ENCODE results near the gene TIMM17B. TPM values are rescaled to one million over a fixed set of nuclear protein-coding genes. Genes with fewer than 3 reads are reported as not detected.

TIMM17B gene
- total RNA-seq, 4 donors from 2014 or later = 33.8 to 67.9 (median 54.5) TPM

DNA sequence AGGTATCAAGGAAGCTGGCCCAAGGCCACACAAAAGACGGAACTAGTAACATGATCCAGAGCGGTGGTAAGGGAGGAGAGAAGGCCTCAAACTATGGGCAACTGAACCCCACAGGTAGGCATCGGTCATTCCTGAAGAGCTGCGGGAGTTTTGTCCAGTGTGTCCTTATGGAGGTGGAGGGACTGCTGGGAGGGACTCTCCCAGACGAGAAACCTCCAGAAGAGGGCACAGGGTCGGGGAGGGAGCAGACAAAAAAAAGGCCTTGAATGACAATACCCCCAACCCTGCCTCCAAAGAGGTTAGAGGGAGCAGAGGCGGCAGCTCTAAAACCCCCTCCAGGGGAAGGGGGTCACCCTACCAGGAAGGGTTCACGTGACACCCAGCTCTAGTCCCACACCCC lies 6.6 kb upstream of the TIMM17B start:
- Histone ChIP-seq H3K4me3 (no peak overlapping the region), H3K27me3 (no peaks in the 10 kb centered on the region), H3K27ac (no peak overlapping the region), H3K4me1 (peaks cover 0 to 4% (median 0%) of the 10 kb centered on the region in 4 donors), H3K9me3 (no peaks in the 10 kb centered on the region), H3K36me3 (peaks cover 0 to 33% (median 0%) of the 10 kb centered on the region in 3 donors)
- DNase-seq = no peak
- TF ChIP-seq CTCF (IDR thresholded peaks at IDR 0.05) (no peak), POLR2A (IDR thresholded peaks at IDR 0.05) (no peak)

GRCh38 chrX:48903290-48903689 lies 5.7 kb upstream of the TIMM17B start:
- H3K27ac ChIP-seq = no peak overlapping the region
- no peak overlapping the region for H3K4me3 ChIP-seq
- no peaks in the 10 kb centered on the region for H3K9me3 ChIP-seq
- no peaks in the 10 kb centered on the region for H3K27me3 ChIP-seq
- DNase-seq = no peak
- peaks cover 0 to 8% (median 0%) of the 10 kb centered on the region in 4 donors for H3K4me1 ChIP-seq
- peaks cover 0 to 33% (median 0%) of the 10 kb centered on the region in 3 donors for H3K36me3 ChIP-seq
- no peak for TF ChIP-seq POLR2A (IDR thresholded peaks at IDR 0.05)
- no peak for TF ChIP-seq CTCF (IDR thresholded peaks at IDR 0.05)

- peaks cover 0 to 8% (median 0%) of the 10 kb centered on the region in 4 donors for H3K4me1 ChIP-seq
- H3K27me3 ChIP-seq = no peaks in the 10 kb centered on the region
- TF ChIP-seq POLR2A (IDR thresholded peaks at IDR 0.05) = no peak
- TF ChIP-seq CTCF (IDR thresholded peaks at IDR 0.05) = no peak
- DNase-seq = no peak
- no peaks in the 10 kb centered on the region for H3K9me3 ChIP-seq
- no peak overlapping the region for H3K27ac ChIP-seq
- peaks cover 0 to 33% (median 0%) of the 10 kb centered on the region in 3 donors for H3K36me3 ChIP-seq
- no peak overlapping the region for H3K4me3 ChIP-seq
Observed at GRCh38 chrX:48902776-48903175, 5.2 kb upstream of the TIMM17B start.

GRCh38 chrX:48902135-48902534 lies 4.6 kb upstream of the TIMM17B start:
- Histone ChIP-seq H3K27ac (no peak overlapping the region), H3K27me3 (no peaks in the 10 kb centered on the region), H3K4me3 (no peak overlapping the region), H3K4me1 (peaks cover 0 to 8% (median 0%) of the 10 kb centered on the region in 4 donors), H3K36me3 (peaks cover 0 to 33% (median 0%) of the 10 kb centered on the region in 3 donors), H3K9me3 (no peaks in the 10 kb centered on the region)
- TF ChIP-seq POLR2A (IDR thresholded peaks at IDR 0.05) = no peak
- TF ChIP-seq CTCF (IDR thresholded peaks at IDR 0.05) = no peak
- no peak for DNase-seq

- Histone ChIP-seq H3K4me3 (no peak overlapping the region), H3K27me3 (no peaks in the 10 kb centered on the region), H3K9me3 (no peaks in the 10 kb centered on the region), H3K4me1 (peaks cover 0 to 15% (median 0%) of the 10 kb centered on the region in 4 donors), H3K36me3 (peaks cover 0 to 33% (median 0%) of the 10 kb centered on the region in 3 donors), H3K27ac (no peak overlapping the region)
- no peak for TF ChIP-seq CTCF (IDR thresholded peaks at IDR 0.05)
- TF ChIP-seq POLR2A (IDR thresholded peaks at IDR 0.05) = no peak
- DNase-seq = no peak
Observed at GRCh38 chrX:48901069-48901468, 3.5 kb upstream of the TIMM17B start.

DNA sequence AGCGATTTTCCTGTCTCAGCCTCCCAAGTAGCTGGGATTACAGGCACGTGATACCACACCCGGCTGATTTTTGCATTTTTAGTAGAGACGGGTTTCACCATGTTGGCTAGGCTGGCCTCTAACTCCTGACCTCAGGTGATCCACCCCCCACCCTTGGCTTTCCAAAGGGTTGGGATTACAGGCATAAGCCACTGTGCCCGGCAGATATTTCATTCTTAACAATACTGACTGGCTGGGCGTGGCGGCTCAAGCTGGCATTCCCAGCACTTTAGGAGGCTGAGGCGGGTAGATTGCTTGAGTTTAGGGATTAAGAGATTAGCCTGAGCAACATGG lies 1.5 kb upstream of the TIMM17B start:
- H3K27me3 ChIP-seq = no peaks in the 10 kb centered on the region
- H3K4me1 ChIP-seq = peaks cover 0 to 15% (median 0%) of the 10 kb centered on the region in 4 donors
- H3K27ac ChIP-seq = peak overlapping the region in 1 of 4 donors; percentile 89
- TF ChIP-seq POLR2A (IDR thresholded peaks at IDR 0.05) (no peak), CTCF (IDR thresholded peaks at IDR 0.05) (no peak)
- no peaks in the 10 kb centered on the region for H3K9me3 ChIP-seq
- H3K4me3 ChIP-seq = peak overlapping the region in 1 of 4 donors; percentile 84
- peaks cover 0 to 26% (median 0%) of the 10 kb centered on the region in 3 donors for H3K36me3 ChIP-seq
- DNase-seq = no peak

Measured in Peyer's patch (tissue), 4 donors.